Activated CD8-positive, alpha-beta memory T cell treated with anti-CD3 and anti-CD28 coated beads, Interleukin-2, amount 50 U/mL, for 4 hours (primary cell): ENCODE data around the gene SPHK2.
A peak's percentile ranks its signal among the peaks of the same experiment; 100 is the strongest.
"Not testable (repeated sequence)": the region's sequence is repeated elsewhere in the genome, so short reads cannot be mapped to it uniquely, and the experiment has no call there.

Source experiments
- DNase-seq: peaks from one replicate; pipeline ENCODE4 v3.0.0-alpha.2; 2020

SPHK2 gene

DNA sequence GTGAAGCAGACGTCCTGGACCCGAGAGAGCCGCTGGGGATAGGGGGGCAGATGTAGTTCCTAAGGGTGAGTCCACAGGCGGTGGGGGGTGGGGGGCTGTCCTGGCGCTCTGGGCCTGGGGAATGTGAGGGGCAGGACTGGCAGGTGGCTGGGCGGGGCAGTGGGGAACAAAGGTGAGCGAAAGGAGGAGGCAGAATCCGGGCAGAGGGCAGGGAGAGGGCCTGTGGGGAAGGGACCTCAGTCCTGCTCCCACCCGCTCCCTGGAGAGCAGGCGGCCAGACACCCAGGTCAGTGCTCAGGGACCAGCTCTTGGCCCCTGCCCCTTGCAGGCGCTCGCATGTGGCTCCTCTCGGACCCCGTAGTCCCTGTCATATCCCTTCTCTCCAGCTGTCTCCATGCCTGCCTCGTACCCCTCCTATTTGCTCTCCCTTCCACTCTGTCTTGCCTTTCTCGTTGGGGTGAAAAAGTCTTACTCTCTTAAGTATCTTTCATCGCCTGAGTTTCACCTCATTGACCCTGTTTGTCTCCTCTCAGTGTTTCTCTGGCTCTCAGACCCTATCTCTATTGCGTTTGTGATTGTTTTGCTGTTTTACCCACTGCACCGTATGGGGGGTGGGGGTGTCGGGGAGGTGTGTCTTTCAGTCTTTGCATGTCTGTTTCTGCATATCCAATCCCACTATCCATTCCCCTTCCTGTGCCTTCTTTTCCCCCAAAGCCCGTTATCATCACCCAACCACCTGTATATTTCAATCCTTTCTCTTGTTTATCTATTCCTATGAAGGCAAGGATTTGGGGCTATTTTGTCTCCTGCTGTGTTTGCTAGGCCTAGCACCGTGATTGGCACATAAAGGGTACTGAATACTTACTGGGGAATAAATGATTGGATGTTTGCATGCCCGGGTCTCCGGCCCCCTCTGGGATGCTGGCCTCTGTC, 5.8 kb downstream of the SPHK2 start:
- DNase-seq: no peak

DNA sequence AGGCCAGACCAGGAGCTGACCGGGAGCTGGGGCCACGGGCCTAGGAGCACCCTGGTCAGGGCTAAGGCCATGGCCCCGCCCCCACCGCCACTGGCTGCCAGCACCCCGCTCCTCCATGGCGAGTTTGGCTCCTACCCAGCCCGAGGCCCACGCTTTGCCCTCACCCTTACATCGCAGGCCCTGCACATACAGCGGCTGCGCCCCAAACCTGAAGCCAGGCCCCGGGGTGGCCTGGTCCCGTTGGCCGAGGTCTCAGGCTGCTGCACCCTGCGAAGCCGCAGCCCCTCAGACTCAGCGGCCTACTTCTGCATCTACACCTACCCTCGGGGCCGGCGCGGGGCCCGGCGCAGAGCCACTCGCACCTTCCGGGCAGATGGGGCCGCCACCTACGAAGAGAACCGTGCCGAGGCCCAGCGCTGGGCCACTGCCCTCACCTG, 6.6 kb downstream of the SPHK2 start:
- DNase-seq: no peak

DNA sequence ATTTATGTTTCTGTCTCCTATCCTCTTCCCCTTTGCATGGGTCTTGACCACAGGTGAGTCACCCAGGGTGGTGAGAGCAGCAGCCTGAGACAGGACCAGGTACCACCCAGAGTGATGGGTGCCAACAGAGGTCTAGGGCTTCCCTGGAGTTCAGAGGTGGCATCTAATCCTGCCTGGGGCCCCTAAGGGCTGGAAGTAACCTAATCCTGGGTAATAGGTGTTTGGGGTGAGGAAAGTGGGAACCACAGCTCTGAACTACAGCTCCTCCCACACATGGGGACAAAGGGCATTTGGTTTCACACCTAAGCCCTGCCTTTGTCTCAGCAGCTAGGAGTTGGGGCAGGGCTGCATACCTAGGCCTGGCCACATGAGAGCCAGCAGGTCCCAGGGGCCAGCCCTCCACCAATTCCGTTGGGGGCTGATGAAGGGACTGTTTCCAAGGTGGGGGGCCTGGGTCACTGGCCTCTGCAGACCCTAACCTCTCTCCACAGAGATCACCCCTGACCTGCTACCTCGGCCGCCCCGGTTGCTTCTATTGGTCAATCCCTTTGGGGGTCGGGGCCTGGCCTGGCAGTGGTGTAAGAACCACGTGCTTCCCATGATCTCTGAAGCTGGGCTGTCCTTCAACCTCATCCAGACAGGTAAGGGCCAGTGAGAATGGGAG, 8.0 kb downstream of the SPHK2 start:
- peak; percentile 42 for DNase-seq

DNA sequence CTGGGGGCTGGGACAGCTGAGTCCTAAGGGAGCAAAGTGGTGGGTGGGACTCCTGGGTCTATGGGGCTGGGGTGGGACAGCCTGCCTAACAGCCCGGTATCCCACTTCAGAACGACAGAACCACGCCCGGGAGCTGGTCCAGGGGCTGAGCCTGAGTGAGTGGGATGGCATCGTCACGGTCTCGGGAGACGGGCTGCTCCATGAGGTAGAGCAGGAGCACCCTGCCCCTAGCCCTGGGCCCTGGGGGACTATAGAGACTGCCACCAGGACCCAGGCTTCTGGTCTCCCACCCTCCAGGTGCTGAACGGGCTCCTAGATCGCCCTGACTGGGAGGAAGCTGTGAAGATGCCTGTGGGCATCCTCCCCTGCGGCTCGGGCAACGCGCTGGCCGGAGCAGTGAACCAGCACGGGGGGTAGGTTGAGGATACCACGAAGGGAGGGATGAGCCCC, 8.6 kb downstream of the SPHK2 start:
- no peak for DNase-seq

DNA sequence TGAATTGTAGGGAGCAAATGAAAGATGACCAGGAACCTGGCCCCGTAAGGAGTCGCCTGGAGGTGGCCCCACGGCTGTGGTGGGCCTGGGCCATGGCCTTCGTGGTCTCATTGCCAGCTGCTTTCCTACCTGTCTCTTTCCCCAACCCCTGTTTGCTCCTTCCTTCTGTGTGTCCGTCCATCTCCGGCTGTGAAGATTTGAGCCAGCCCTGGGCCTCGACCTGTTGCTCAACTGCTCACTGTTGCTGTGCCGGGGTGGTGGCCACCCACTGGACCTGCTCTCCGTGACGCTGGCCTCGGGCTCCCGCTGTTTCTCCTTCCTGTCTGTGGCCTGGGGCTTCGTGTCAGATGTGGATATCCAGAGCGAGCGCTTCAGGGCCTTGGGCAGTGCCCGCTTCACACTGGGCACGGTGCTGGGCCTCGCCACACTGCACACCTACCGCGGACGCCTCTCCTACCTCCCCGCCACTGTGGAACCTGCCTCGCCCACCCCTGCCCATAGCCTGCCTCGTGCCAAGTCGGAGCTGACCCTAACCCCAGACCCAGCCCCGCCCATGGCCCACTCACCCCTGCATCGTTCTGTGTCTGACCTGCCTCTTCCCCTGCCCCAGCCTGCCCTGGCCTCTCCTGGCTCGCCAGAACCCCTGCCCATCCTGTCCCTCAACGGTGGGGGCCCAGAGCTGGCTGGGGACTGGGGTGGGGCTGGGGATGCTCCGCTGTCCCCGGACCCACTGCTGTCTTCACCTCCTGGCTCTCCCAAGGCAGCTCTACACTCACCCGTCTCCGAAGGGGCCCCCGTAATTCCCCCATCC, 9.4 kb downstream of the SPHK2 start:
- DNase-seq: no peak

DNA sequence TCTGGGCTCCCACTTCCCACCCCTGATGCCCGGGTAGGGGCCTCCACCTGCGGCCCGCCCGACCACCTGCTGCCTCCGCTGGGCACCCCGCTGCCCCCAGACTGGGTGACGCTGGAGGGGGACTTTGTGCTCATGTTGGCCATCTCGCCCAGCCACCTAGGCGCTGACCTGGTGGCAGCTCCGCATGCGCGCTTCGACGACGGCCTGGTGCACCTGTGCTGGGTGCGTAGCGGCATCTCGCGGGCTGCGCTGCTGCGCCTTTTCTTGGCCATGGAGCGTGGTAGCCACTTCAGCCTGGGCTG, 9.9 kb downstream of the SPHK2 start:
- DNase-seq: no peak

DNA sequence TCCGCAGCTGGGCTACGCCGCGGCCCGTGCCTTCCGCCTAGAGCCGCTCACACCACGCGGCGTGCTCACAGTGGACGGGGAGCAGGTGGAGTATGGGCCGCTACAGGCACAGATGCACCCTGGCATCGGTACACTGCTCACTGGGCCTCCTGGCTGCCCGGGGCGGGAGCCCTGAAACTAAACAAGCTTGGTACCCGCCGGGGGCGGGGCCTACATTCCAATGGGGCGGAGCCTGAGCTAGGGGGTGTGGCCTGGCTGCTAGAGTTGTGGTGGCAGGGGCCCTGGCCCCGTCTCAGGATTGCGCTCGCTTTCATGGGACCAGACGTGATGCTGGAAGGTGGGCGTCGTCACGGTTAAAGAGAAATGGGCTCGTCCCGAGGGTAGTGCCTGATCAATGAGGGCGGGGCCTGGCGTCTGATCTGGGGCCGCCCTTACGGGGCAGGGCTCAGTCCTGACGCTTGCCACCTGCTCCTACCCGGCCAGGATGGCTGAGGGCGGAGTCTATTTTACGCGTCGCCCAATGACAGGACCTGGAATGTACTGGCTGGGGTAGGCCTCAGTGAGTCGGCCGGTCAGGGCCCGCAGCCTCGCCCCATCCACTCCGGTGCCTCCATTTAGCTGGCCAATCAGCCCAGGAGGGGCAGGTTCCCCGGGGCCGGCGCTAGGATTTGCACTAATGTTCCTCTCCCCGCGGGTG, 10.4 kb downstream of the SPHK2 start:
- DNase-seq: peak; percentile 24

DNA sequence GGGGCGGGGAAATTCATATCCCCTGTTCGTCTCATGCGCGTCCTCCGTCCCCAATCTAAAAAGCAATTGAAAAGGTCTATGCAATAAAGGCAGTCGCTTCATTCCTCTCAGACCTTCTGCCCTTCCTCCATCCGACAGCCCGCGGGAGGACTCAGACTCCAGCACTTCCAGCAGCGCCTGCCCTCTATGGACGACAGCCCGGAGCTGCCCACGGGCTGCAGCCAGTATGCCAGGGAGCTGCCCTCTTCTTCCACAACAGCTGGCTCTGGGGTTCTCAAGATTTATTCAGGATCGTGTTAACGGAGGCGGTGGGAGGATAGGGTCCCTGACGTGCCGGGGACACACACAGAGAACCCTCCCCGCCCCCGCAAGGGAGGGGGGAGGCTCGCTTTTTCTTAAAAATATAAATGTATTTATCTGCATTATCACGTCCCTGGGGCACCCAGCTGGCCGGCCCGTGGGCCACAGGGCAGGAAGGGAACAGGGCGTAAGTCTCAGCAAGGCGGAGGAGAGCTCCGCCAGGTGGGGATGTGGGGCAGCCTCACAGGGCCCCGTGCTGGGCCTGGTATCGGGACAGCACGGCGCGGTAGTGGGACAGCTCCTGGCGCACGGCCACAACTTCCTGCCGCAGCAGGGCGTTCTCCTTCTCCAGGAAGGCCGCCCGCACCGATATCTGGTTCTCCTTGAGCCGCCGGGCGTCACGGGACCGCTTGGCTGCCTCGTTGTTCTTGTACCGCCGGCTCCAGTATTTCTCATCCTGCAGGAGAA, 11.2 kb downstream of the SPHK2 start:
- no peak for DNase-seq

DNA sequence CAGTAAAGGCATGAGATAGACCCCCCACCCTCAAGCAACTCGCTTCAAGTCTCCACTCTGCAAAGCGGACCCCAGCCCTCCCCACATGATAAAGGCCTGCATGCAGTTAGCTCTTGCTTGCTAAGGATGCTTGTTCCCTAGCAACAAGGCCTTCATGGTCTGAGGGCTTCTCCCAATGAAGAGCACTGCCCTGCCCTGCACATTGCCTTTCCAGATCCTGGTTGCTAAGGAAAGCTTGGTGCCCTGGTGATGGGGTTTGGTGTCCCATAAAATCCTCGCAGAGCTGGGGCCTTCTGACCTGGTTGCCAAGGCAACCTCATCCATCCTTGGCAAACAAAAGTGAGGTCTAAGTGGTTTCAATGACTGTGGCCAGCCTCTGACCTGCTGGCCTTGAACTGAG, 11.9 kb downstream of the SPHK2 start:
- no peak for DNase-seq

DNA sequence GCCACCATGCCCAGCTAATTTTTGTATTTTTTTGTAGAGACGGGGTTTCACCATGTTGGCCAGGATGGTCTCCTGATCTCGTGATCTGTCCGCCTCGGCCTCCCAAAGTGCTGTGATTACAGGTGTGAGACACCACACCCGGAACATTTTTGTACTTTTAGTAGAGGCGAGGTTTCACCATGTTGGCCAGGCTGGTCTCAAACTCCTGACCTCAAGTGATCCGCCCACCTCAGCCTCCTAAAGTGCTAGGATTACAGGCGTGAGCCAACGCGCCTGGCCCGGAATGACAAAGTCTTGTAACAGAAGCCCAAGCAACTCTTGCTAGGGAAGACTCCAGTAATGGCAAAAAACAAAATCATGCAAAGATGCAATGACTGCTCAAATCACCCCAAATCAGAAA, 13.0 kb downstream of the SPHK2 start:
- not testable (repeated sequence) for DNase-seq

DNA sequence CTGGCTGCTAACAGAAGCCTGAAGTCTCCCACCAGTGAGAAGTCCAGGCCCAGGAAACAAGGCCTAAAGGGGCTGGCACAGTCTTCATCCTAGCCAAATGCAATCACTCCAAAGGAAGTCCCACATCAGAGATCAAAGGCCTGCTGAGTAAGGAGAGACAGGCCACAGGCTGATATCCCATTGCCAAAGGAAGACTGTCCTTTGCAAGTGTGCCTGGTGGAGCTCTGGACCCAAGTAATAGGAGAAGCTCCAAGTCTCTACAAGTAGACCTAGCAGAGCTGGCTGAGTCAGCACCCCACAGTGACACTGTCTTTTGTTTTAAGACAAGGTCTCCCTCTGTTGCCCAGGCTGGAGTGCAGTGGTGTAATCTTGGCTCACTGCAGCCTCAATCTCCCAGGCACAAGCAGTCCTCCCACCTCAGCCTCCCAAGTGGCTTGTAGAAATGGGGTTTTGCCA, 13.4 kb downstream of the SPHK2 start:
- DNase-seq: no peak

DNA sequence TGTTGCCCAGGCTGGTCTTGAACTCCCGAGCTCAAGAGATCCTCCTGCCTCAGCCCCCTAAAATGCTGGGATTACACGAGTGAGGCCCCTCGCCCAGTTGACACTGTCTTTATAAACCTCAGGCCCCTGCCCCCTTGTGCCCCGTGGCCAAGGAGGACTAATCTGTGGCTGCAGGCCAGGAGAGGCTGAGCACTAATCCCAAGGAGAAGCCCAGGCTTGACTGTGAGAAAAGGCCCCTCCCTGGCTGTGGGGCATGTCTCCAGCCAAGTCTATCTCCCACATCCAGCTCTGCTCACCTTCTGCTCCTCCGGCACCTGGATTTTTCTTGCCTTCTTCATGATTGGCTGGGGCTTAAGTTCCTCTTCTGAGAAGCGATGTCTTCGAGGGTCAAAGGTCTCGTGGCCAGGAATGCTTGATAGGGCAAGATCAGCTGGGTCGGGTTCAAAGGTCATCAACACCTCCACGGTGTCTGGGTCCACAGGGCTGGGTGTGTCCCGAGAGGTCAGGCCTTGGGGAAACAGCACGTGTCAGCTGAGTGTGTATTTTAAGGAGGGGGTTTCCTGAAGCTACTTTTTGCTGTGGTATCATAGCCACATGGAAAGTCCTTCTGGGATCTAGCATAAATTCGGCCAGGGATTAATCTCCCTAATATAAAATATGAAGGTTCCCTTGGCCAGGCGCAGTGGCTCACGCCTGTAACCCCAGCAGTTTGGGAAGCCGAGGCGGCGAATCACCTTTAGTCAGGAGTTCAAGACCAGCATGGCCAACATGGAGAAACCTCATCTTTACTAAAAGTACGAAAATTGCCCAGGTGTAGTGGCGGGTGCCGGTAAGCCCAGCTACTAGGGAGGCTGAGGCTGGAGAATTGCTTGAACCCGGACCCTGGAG, 14.1 kb downstream of the SPHK2 start:
- DNase-seq: no peak

DNA sequence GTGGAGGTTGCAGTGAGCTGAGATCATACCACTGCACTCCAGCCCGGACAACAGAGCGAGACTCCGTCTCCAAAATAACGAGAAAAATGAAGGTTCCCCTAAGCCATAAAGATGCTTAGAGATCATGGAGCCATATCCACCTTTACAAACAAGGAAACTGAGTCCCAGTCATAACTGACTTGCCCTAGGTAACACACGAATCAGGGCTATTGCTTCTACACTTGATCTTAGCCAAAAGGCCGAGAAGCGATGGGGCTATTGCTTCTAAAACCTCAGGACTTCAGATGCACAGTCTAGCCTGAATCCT, 14.7 kb downstream of the SPHK2 start:
- no peak for DNase-seq

DNA sequence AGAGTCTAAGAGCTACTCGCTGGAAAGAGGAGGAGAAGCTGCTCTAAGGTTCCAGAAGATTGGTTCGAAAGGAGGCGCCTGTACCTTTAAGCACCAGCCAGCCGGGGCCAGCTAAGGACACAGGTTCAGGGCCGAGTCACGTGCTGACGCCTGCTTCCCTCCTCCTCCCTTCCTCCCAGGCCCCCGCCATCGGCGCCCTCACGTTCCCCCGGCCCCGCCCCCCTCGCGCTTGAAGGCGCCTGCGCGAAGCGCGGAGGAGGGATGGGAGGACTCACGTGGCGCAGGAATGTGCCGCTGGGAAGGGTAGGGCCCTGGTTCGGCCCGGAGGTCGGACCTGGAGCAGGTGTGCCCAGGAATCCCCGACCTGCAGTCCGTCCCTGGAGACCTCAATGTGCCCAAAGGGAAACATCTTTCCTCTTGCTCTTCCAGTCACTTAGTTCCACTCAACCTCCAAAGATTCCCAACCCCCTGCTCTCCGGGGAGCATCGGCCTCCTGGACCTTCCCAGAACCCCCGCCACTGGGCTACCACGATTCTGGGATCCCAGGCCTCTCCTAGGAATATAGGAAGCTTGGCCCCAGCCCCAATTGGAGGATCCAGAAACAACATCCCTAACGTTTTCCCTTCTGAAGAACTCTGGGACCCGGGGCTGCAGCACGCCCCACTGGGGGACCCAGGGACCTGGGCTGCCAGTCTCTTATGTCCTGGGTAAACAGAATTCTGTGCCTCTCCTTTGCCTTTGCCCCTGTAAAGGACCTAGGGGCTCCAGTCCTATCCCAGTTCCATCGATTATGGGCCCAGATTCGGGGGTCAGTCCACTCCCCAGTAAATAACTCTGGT, 15.3 kb downstream of the SPHK2 start:
- DNase-seq: peak; percentile 91

DNA sequence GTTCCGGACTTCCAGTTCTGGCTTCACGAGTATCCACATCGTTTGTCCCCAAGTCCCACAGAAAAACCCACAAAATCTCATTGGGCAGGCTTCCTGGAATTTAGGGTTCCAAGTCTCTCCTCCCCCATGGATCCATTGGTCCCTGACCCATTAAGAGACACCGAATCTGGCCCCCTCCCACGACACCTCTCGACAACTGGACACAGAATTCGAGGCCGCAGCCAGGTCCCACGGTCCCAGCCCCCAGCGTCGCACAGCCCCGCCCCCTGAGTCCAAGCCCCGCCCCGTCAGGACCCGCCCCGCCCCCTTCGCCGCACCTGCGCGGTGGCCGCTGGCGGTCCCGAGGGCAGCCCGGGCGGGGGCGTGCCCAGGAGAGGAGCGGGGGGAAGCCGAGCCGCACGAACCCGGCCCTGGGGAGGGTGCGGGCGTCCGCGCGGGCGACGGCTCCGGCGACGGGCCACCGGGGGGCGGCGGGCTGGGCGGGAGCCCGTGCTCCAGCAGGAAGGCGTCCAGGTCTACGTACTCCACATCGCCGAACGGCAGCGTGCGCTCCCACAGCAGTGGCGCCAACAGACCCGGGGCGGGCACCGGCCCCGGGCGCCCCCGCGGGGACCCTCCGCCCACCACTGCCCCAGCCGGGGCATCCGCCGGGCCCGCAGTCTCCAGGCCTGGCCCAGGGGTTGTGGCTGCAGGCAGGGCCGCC, 16.1 kb downstream of the SPHK2 start:
- peak; percentile 73 for DNase-seq

DNA sequence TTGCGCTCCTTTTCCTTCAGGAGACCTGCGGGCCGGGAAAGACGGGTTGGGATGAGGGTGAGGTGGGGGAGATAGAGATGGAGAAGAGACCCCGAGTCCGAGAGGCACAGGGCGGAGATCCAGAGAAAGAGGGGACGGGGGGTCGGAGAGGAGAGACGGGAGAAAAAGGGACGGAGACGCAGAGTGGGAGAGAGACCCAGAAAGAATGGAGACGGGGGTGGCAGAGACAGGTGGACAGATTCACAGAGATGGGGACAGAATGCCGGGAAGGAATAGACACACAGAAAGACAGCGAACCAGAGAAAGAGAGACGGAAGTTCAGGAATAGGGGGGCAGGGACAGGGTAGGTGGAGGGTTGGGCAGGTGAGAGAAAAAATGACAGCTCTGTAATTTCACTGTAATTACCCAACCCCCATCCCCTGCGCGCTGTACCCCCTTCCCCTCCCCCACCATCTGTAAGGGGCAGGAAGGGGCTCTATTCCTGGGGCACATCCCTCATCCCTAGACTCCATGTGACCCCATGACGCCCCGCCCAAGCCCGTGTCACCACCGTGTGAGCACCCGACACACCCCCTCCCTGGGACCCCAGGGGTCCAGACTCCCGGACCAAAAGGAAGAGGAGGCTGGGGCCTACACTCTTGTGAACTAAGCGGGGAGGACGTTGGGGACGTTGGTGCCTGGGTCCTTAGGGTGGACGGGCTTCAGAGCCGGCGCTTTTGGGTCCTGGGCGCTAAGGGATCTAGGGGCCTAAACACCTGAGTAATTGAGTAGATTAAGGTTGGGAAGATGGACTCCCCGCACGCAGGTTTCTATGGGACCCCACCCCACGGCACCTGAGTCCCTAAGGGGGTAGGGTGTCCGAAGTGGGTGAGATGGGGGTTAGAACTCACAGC, 16.9 kb downstream of the SPHK2 start:
- peak; percentile 38 for DNase-seq

DNA sequence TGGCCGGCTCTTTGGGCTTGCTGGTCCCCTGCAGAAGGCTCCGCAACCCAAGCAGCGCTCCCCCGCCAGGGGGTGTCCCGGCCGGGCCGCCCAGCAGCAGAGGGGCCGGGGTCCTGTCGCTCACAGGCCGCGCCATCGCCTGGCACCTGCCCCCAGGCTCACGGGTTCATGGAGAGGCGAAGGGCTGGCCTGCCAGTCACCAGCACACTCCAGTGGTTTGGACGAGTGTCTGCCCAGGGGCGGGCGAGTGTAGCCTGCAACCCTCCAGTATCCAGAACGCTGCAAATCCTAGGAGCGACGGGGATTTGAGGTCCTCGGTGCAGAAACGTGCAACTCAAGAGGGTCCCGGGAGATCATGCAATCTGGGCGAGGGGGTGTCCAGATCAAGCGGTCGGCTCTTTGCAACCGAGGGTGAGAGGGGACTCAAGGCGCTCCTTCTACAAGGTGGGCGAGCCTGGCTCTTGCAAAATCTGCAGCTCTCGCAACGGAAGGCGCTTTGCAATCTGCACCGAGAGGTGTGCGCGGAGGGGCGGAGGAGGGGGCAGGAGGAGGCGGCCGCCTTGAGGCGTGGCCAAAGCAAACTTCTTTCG, 17.6 kb downstream of the SPHK2 start, which contains the start of gene DBP:
TSS of gene DBP (minus strand) at position 521 of the 590 bp plus-strand sequence. CDS start at position 136, 385 bp downstream.
- DNase-seq: peak; percentile 52

DNA sequence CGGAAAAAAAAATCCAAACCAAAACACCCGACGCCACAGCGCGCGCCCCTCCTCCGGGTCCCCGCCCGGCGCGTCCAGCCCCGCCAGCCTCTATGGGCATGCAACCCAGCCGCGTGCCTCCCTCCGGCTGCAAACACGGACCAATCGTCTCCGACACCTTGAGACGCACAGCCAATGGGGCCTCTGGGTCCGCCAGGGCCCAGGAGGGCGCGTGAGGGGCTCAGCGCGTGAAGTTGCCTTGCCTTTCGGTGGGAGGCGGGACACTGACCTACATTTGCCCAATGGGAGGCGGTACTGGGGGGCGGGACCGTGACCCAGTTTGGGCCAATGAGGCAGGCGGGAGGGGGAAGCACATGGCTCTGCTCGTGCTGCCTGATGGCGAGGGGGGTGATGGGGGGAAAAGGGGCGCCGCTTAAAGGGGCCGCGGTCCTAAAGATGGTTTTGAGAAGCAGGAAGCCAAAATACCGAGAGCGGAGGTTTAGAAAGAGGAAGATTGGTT, 18.2 kb downstream of the SPHK2 start:
- peak; percentile 99 for DNase-seq
